HEK293 (cell line): ENCODE data around the gene GRK3.

Experiments
- CTCF ChIA-PET: fragments of 350-600 bp; formaldehyde crosslinking; extraction: SDS; loops from one replicate; lab custom pipeline; 2021; ENCODE audit warnings: antibody characterized with exemption; lab: Yijun Ruan, JAX
- POLR2A ChIA-PET: fragments of 300-600 bp; formaldehyde crosslinking; extraction: SDS; loops from one replicate; lab custom pipeline; 2020; ENCODE audit warnings: antibody characterized with exemption, inconsistent platforms; lab: Yijun Ruan, JAX
- H3K27ac ChIP-seq: fragments of 200-500 bp; sonication (Bioruptor generic); 2 replicates; pipeline ENCODE4 v1.5.1; 2014; ENCODE audit warnings: low read depth, low read length, control low read depth, inconsistent platforms; ENCODE audit errors: extremely low read depth
- H3K36me3 ChIP-seq, 2 experiments: fragments of 200-500 bp in 1 of 2; sonication (Bioruptor generic) in 1 of 2; 1 replicate in 1 of 2; 2 replicates in 1 of 2; pipeline ENCODE4 v1.5.1; 2014 to 2017; ENCODE audit warnings: inconsistent platforms in 2 of 2, low read length in 2 of 2; ENCODE audit not compliant: control insufficient read depth in 2 of 2, insufficient read depth in 1 of 2
- H3K4me1 ChIP-seq: fragments of 200-500 bp; sonication (Bioruptor generic); 2 replicates; pipeline ENCODE4 v1.5.1; 2014; ENCODE audit warnings: mild to moderate bottlenecking, low read length, inconsistent platforms; ENCODE audit not compliant: control insufficient read depth, insufficient read depth
- H3K4me3 ChIP-seq: 2 replicates; pipeline ENCODE4 v1.5.1; 2011; ENCODE audit warnings: low read depth, mild to moderate bottlenecking, control low read depth, low read length, moderate library complexity
- H3K9me3 ChIP-seq: fragments of 200-500 bp; sonication (Bioruptor generic); 2 replicates; pipeline ENCODE4 v1.5.1; 2014; ENCODE audit warnings: low read depth, low read length, inconsistent platforms; ENCODE audit not compliant: control insufficient read depth, insufficient read depth
- GLIS1 ChIP-seq: fragments of 450-650 bp; formaldehyde crosslinking; IDR thresholded peaks from 2 replicates; pipeline ENCODE4 v1.5.1; 2016; ENCODE audit warnings: missing biosample characterization, missing genetic modification characterization
- PRDM1 ChIP-seq: fragments of 450-650 bp; formaldehyde crosslinking; IDR thresholded peaks from 2 replicates; pipeline ENCODE4; 2016; ENCODE audit warnings: missing biosample characterization, missing genetic modification characterization
- ZNF138 ChIP-seq: fragments of 450-650 bp; formaldehyde crosslinking; IDR thresholded peaks from 2 replicates; pipeline ENCODE4 v1.5.1; 2016; ENCODE audit warnings: missing biosample characterization, missing genetic modification characterization, borderline replicate concordance
- ZNF140 ChIP-seq: fragments of 450-650 bp; formaldehyde crosslinking; IDR thresholded peaks from 2 replicates; pipeline ENCODE4 v1.5.1; 2016; ENCODE audit warnings: missing biosample characterization, missing genetic modification characterization
- ZNF184 ChIP-seq: fragments of 450-650 bp; IDR thresholded peaks from 2 replicates; pipeline ENCODE4 v1.5.1; 2018; ENCODE audit warnings: missing biosample characterization, mild to moderate bottlenecking, missing genetic modification characterization
- ZNF266 ChIP-seq: fragments of 450-650 bp; formaldehyde crosslinking; IDR thresholded peaks from 2 replicates; pipeline ENCODE4 v1.5.1; 2016; ENCODE audit warnings: missing biosample characterization, missing genetic modification characterization, low read depth
- ZNF324 ChIP-seq: fragments of 450-650 bp; formaldehyde crosslinking; IDR thresholded peaks from 2 replicates; pipeline ENCODE4 v1.5.1; 2016; ENCODE audit warnings: missing biosample characterization, missing genetic modification characterization
- ZNF366 ChIP-seq: fragments of 450-650 bp; formaldehyde crosslinking; conservative IDR thresholded peaks from 2 replicates; pipeline ENCODE4 v1.5.1; 2016; ENCODE audit warnings: missing biosample characterization, missing genetic modification characterization
- ZNF555 ChIP-seq: fragments of 450-650 bp; formaldehyde crosslinking; conservative IDR thresholded peaks from 2 replicates; pipeline ENCODE4 v1.5.1; 2017; ENCODE audit warnings: missing biosample characterization, mild to moderate bottlenecking, missing genetic modification characterization, inconsistent platforms
- ZNF610 ChIP-seq: fragments of 450-650 bp; formaldehyde crosslinking; IDR thresholded peaks from 2 replicates; pipeline ENCODE4 v1.5.1; 2016; ENCODE audit warnings: missing biosample characterization, missing genetic modification characterization, borderline replicate concordance
- TF ChIP-seq, protein P1 (sequence below): fragments of 450-650 bp; formaldehyde crosslinking; IDR thresholded peaks from 2 replicates; pipeline ENCODE4 v1.5.1; 2016; ENCODE audit warnings: missing biosample characterization, missing genetic modification characterization
- TF ChIP-seq, protein P2 (sequence below): fragments of 450-650 bp; formaldehyde crosslinking; IDR thresholded peaks from 2 replicates; pipeline ENCODE4 v1.5.1; 2017; ENCODE audit warnings: missing biosample characterization, missing genetic modification characterization
- TF ChIP-seq, protein P3 (sequence below): fragments of 450-650 bp; formaldehyde crosslinking; conservative IDR thresholded peaks from 2 replicates; pipeline ENCODE4 v1.5.1; 2016; ENCODE audit warnings: low read depth, missing biosample characterization, missing genetic modification characterization
- TF ChIP-seq, protein P4 (sequence below): fragments of 450-650 bp; formaldehyde crosslinking; IDR thresholded peaks from 2 replicates; pipeline ENCODE4 v1.5.1; 2016; ENCODE audit warnings: missing biosample characterization, missing genetic modification characterization
- TF ChIP-seq, protein P5 (sequence below): fragments of 450-650 bp; formaldehyde crosslinking; IDR thresholded peaks from 2 replicates; pipeline ENCODE4 v1.5.1; 2016; ENCODE audit warnings: missing biosample characterization, missing genetic modification characterization

The GRK3 gene

DNA sequence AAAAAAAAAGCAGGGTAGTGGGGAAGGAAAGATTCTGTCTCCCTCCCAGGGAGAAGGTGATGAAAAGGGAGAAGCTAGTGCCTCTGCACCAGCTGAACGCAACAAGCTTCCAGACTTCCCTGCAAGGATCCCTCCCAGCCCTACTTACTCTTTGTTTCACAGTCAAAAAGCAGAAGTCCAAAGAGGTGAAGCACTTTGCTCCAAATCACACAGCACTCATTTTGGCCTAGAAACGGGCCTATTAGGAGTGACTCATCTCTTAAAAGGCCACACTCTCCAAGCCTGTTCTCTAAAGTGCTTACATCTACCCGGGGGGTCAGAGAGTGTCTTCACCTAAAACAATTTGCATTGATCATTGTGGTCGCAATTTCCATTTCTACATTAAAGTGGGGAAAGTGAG lies 17.7 kb upstream of the GRK3 start:
- no peaks in the 10 kb centered on the region for H3K9me3 ChIP-seq
- no peak overlapping the region for H3K27ac ChIP-seq
- ChIA-PET POLR2A (no interaction called here), CTCF (interaction anchor here (0.5 kb wide), 1 partner anchor 99 kb away, joined by 3 read pairs; no protein-coding TSS in a partner anchor)
- H3K4me3 ChIP-seq = no peak overlapping the region
- peaks cover 7% of the 10 kb centered on the region for H3K4me1 ChIP-seq
- H3K36me3 ChIP-seq = no peaks in the 10 kb centered on the region
- TF ChIP-seq GLIS1 (tag by site-specific recombination) (peak; percentile 55; the same call in 1 of the 2 replicates), ZNF140 (tag by site-specific recombination) (no peak), ZNF138 (tag by site-specific recombination) (no peak), ZNF266 (no peak), PRDM1 (tag by site-specific recombination) (peak; percentile 27; the same call in 1 of the 2 replicates), ZNF324 (tag by site-specific recombination) (no peak)
- TF ChIP-seq, protein P1, sequence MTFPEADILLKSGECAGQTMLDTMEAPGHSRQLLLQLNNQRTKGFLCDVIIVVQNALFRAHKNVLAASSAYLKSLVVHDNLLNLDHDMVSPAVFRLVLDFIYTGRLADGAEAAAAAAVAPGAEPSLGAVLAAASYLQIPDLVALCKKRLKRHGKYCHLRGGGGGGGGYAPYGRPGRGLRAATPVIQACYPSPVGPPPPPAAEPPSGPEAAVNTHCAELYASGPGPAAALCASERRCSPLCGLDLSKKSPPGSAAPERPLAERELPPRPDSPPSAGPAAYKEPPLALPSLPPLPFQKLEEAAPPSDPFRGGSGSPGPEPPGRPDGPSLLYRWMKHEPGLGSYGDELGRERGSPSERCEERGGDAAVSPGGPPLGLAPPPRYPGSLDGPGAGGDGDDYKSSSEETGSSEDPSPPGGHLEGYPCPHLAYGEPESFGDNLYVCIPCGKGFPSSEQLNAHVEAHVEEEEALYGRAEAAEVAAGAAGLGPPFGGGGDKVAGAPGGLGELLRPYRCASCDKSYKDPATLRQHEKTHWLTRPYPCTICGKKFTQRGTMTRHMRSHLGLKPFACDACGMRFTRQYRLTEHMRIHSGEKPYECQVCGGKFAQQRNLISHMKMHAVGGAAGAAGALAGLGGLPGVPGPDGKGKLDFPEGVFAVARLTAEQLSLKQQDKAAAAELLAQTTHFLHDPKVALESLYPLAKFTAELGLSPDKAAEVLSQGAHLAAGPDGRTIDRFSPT (tag by site-specific recombination) = 0 out of 2 replicates have a peak, but pooled peaks have one; percentile 19
- TF ChIP-seq, protein P2, sequence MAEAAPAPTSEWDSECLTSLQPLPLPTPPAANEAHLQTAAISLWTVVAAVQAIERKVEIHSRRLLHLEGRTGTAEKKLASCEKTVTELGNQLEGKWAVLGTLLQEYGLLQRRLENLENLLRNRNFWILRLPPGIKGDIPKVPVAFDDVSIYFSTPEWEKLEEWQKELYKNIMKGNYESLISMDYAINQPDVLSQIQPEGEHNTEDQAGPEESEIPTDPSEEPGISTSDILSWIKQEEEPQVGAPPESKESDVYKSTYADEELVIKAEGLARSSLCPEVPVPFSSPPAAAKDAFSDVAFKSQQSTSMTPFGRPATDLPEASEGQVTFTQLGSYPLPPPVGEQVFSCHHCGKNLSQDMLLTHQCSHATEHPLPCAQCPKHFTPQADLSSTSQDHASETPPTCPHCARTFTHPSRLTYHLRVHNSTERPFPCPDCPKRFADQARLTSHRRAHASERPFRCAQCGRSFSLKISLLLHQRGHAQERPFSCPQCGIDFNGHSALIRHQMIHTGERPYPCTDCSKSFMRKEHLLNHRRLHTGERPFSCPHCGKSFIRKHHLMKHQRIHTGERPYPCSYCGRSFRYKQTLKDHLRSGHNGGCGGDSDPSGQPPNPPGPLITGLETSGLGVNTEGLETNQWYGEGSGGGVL (tag by site-specific recombination) = no peak

DNA sequence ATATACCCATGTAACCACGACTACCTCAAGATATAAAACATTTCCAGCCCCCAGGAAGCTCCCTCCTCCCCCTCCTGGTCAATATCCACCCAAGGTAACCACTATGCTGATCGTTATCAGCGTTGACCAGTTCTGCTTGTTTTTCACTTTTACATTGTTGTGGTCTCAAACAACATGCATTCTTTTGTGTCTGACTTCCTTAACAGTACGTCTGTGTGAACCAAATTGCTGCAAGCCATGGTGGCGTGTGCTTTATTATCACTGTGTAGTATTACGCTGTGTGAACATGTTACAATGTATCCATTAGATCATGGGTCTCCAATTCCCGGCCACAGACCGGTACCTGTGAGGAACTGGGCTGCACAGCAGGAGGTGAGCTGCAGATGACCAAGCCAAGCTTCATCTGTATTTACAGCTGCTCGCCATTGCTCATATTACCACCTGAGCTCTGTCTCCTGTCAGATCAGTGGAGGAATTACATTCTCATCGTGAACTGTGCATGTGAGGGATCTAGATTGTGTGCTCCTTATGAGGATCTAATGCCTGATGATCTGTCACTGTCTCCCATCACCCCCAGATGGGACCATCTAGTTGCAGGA lies 15.5 kb upstream of the GRK3 start:
- H3K9me3 ChIP-seq = no peaks in the 10 kb centered on the region
- H3K4me3 ChIP-seq = no peak overlapping the region
- TF ChIP-seq ZNF610 (tag by site-specific recombination) = peak; percentile 95; the same call in 1 of the 2 replicates
- TF ChIP-seq, protein P3, sequence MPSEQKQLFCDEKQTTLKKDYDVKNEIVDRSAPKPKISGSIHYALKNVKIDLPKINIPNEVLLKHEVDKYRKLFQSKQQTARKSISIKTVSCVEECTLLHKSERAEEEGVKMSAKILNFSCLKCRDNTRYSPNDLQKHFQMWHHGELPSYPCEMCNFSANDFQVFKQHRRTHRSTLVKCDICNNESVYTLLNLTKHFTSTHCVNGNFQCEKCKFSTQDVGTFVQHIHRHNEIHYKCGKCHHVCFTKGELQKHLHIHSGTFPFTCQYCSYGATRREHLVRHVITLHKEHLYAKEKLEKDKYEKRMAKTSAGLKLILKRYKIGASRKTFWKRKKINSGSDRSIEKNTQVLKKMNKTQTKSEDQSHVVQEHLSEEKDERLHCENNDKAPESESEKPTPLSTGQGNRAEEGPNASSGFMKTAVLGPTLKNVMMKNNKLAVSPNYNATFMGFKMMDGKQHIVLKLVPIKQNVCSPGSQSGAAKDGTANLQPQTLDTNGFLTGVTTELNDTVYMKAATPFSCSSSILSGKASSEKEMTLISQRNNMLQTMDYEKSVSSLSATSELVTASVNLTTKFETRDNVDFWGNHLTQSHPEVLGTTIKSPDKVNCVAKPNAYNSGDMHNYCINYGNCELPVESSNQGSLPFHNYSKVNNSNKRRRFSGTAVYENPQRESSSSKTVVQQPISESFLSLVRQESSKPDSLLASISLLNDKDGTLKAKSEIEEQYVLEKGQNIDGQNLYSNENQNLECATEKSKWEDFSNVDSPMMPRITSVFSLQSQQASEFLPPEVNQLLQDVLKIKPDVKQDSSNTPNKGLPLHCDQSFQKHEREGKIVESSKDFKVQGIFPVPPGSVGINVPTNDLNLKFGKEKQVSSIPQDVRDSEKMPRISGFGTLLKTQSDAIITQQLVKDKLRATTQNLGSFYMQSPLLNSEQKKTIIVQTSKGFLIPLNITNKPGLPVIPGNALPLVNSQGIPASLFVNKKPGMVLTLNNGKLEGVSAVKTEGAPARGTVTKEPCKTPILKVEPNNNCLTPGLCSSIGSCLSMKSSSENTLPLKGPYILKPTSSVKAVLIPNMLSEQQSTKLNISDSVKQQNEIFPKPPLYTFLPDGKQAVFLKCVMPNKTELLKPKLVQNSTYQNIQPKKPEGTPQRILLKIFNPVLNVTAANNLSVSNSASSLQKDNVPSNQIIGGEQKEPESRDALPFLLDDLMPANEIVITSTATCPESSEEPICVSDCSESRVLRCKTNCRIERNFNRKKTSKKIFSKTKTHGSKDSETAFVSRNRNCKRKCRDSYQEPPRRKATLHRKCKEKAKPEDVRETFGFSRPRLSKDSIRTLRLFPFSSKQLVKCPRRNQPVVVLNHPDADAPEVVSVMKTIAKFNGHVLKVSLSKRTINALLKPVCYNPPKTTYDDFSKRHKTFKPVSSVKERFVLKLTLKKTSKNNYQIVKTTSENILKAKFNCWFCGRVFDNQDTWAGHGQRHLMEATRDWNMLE (tag by site-specific recombination) = no peak
- ChIA-PET POLR2A (interaction anchor here (0.6 kb wide), 1 partner anchor 882 kb away, joined by 5 read pairs; no protein-coding TSS in a partner anchor), CTCF (interaction anchor here (1.0 to 1.2 kb wide), 2 partner anchors 17 to 229 kb away, joined by 3 to 4 read pairs; no protein-coding TSS in a partner anchor)
- no peak overlapping the region for H3K27ac ChIP-seq
- no peaks in the 10 kb centered on the region for H3K36me3 ChIP-seq
- peaks cover 6% of the 10 kb centered on the region for H3K4me1 ChIP-seq

DNA sequence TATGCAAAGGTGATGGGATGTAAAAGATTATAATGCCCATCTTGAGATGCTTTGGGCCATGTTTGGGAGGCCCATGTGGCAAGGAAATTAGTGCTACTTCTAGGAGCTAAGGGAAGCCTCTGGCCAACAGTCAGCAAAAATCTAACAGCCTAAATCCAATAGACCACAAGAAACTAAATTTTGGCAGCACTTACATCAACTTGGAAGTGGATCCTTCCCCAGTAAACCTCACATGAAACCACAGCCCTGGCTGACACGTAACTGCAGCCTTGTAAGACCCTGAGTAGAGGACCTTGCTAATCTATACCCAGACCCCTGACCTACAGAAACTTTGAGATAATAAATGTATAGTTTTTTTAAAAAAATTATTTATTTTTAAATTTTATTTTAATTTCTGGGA lies 13.1 kb upstream of the GRK3 start:
- H3K4me3 ChIP-seq = no peak overlapping the region
- no peak for TF ChIP-seq ZNF366 (tag by site-specific recombination)
- TF ChIP-seq, protein P4, sequence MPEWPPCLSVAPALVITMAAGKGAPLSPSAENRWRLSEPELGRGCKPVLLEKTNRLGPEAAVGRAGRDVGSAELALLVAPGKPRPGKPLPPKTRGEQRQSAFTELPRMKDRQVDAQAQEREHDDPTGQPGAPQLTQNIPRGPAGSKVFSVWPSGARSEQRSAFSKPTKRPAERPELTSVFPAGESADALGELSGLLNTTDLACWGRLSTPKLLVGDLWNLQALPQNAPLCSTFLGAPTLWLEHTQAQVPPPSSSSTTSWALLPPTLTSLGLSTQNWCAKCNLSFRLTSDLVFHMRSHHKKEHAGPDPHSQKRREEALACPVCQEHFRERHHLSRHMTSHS (tag by site-specific recombination) = no peak
- TF ChIP-seq, protein P5, sequence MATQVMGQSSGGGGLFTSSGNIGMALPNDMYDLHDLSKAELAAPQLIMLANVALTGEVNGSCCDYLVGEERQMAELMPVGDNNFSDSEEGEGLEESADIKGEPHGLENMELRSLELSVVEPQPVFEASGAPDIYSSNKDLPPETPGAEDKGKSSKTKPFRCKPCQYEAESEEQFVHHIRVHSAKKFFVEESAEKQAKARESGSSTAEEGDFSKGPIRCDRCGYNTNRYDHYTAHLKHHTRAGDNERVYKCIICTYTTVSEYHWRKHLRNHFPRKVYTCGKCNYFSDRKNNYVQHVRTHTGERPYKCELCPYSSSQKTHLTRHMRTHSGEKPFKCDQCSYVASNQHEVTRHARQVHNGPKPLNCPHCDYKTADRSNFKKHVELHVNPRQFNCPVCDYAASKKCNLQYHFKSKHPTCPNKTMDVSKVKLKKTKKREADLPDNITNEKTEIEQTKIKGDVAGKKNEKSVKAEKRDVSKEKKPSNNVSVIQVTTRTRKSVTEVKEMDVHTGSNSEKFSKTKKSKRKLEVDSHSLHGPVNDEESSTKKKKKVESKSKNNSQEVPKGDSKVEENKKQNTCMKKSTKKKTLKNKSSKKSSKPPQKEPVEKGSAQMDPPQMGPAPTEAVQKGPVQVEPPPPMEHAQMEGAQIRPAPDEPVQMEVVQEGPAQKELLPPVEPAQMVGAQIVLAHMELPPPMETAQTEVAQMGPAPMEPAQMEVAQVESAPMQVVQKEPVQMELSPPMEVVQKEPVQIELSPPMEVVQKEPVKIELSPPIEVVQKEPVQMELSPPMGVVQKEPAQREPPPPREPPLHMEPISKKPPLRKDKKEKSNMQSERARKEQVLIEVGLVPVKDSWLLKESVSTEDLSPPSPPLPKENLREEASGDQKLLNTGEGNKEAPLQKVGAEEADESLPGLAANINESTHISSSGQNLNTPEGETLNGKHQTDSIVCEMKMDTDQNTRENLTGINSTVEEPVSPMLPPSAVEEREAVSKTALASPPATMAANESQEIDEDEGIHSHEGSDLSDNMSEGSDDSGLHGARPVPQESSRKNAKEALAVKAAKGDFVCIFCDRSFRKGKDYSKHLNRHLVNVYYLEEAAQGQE (tag by site-specific recombination) = no peak
- no peak for TF ChIP-seq ZNF184 (tag by site-specific recombination)
- no peak for TF ChIP-seq ZNF138 (tag by site-specific recombination)
- no peak for TF ChIP-seq ZNF555 (tag by site-specific recombination)
- no peak for TF ChIP-seq ZNF324 (tag by site-specific recombination)

More for the DNA sequence above, 13.1 kb upstream of the GRK3 start:
- H3K27ac ChIP-seq = no peak overlapping the region
- H3K36me3 ChIP-seq = no peaks in the 10 kb centered on the region
- ChIA-PET POLR2A (no interaction called here), CTCF (no interaction called here)
- H3K9me3 ChIP-seq = no peaks in the 10 kb centered on the region
- peaks cover 4% of the 10 kb centered on the region; the same call in 1 of the 2 replicates for H3K4me1 ChIP-seq
